EL (cell line): ENCODE data around the gene SSU72.
"Not testable (repeated sequence)": the region's sequence is repeated elsewhere in the genome, so short reads cannot be mapped to it uniquely, and the experiment has no call there.

ENCODE experiments used
- DNase-seq: peaks from one replicate; pipeline ENCODE4 v3.0.0-alpha.2; 2016

Gene SSU72

DNA sequence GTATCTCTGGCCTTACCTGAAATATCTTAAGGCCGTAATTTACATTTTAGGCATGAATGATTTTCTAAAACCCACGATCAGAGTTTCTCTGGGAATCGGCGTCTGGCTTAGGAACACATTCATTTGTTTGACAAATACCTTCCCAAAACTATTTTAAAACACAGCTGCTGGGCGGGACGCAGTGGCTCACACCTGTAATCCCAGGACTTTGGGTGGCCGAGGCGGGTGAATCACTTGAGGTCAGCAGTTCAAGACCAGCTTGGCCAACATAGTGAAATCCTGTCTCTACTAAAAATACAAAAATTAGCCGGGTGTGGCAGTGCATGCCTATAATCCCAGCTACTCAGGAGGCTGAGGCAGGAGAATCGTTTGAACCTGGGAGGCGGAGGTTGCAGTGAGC is 17.7 kb downstream of the SSU72 start:
- DNase-seq, result not testable (repeated sequence)

GRCh38 chr1:1556505-1556904 is 18.2 kb downstream of the SSU72 start:
- DNase-seq, result no peak

- DNase-seq, result peak; percentile 77
These were observed 19.4 kb downstream of the SSU72 start for GRCh38 chr1:1554926-1555915.

DNA sequence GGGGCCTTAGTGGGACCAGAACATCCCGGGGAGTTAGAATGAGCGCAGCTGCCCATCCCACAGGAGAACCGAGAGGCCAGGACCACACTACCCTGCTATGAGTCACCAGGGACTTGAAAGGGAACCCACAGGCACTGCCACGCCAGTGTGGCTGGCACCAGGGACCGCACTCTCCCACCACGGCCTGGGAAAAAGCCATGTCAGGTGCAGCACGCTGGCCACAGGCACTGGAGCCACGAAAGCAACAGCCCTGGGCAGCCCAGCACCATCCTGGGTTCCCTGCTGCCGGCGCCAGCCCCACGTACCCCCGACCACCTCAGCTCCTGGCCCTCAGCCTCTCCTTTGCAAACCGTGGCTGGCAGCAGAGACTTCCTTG is 20.1 kb downstream of the SSU72 start:
- no peak for DNase-seq

DNA sequence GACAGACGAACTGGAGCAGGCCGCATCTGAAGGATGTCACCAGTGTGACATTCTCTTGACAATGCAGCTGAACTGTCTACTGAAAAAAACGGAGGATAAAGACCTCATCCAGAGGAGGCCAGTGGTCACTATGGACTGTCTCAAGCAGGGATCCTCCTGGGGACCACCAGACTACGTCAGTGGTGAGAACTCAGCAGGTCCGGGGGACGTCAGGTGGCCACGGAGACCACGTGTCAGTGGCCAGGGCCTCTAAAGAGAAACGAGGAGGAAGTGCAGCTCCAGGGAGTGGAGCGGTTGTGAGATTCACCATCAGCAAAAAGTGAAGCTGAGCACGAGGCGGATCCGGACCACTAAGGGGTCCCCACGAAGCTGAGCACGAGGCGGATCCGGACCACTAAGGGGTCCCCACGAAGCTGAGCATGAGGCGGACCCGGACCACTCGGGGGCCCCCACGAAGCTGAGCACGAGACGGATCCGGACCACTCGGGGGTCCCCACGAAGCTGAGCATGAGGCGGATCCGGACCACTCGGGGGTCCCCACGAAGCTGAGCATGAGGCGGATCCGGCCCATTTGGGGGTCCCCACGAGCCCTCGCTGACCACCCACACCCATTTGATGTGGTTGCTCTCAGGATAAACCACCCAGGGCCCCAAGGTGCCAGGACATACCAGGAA is 20.7 kb downstream of the SSU72 start:
- DNase-seq, result no peak

DNA sequence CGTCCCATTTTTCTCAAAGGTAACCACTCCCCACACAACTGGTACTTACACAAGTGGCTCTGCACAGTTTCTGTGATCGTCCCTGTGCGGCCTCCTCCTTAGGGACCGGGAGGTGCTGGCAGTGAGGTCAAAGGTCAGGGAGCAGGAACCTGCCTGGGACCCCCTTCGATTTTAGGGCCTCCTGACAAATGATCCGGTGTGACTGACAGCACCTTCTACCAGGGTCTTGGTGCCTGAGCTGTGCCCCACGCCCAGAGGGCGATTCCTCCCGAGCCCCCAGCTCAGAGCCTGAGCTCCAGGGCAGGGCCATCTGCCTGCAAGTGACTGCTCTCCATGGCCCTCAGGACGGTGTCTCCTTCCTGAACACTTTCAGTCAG is 22.4 kb downstream of the SSU72 start:
- no peak for DNase-seq

DNA sequence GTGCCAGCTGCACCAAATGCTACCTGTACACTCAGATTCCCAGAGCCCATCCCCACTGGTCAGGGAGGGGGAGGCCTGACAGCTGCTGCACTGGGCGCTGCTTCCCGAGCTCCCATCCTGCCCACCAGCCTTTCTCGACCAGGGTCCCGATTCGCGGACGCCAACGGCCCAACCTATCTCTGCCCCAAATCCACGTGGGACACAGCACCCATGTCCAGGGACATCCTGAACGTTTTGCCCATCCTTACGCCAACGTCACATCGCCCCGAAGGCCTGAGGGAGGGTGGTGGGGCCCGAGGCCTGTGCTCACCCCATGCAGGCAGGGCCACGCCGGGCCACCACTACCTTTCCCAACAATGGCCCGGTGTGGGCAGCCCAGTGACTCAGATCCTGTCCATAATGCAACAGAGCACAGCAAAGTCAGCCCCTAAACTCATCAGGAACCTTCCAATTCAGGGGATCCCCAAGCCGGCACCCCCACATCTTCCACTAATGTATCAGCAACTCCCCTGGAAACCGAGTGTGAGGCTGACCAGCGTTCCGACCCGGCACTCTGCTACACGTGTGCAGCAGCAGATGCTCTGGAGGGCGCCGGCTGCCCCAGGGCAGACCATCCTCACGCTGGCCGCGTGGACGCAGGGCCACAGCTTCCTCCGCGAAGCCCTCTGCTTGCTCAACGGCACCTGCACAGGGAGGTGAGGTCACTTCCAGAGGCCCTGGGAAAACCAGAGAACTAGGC is 23.0 kb downstream of the SSU72 start:
- no peak for DNase-seq

- DNase-seq, result peak; percentile 31
These were observed 23.9 kb downstream of the SSU72 start for GRCh38 chr1:1550591-1551432.

DNA sequence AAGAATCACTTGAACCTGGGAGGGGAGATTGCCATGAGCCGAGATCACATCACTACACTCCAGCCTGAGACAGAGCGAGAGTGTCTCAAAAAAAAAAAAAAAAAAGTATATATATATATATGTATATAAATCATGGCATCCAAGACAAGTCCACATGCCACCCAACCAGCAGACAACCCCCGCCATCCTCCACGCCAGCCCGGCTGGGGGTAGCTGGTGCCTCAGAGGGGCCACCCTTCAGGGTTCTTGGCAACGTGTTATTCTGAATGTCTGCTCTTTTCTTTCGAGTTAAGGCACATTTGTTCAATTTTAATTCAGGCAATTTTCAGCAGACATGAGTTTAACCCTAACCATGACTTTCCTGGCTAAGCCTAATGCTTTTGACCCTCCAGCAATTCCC is 24.6 kb downstream of the SSU72 start:
- no peak for DNase-seq

DNA sequence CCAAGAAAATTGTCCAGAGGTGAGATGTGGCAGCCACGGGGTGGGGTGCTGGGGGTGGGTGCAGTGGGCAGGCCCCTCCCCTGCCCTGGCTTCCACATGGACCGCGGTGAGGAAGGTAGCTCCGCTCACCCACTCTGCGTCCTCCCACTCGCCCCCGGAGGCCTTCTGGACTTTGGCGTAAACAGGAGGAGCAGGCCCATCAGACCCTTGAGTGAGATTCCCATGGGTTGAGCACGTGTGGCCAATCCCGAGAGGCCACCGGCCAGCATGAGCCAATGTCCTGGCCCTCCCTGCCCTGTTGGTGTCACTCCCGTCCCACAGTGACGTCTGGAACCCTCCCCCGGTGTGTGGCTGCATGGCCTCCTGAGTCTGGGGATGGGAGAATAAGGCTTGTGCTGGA is 26.1 kb downstream of the SSU72 start:
- DNase-seq, result no peak

DNA sequence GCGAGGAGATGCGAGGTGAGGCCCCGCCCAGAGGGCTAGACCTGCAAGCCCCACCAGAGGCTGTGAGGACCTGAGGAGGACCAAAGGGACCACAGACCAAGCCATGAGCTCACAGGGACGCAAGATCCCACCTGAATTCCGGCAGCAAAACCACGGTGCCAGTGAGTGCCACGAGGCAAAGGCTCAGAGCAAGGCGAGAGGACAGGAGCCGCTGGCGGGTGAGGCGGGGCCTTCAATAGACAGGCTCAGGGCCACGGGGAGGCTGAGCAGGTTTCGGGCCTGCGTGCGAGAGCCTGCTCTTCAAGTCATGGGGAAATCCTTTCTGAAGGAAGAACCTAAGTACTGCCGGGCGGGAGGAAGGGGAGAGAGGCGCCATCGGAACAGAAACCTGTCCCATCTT is 27.2 kb downstream of the SSU72 start:
- DNase-seq, result no peak

DNA sequence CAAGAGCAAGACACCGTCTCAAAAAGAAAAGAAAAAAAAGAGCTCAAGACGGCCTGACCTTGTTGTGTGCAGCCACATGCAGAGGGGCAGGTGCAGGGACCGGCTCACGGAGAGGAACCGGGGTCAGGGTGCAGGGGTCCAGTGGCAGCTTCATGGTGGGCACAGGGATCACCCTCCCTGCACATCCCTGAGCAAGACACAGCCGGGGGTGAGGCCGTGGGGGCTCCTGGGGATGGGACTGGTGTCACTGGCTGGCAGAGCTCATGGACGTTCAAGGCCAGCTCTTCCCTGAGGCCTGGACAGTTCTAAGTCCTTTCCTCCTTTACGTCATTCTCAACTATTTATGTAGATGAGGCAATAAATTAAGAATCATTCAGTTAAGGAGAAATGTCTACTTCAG is 27.7 kb downstream of the SSU72 start:
- no peak for DNase-seq

GRCh38 chr1:1545946-1546737 is 28.5 kb downstream of the SSU72 start:
- no peak for DNase-seq

DNA sequence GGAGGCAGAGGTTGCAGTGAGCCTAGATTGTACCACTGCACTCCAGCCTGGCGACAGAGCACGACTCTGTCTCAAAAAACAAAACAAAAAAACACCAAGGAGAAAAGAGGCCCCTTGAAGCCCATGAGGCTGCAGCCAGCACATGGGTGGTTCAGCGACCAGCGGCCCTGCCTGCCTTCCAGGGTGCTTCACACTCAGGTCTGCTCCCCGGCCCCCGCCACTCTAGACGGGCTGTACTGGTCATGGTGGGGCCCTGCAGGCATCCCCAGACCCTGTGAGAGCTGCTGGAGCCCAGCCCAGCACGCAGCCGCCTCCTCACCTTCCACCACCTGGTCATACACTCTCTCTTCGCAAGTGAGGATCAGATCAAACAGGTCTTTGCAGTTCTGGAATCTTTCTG is 30.1 kb downstream of the SSU72 start:
- DNase-seq, result no peak

DNA sequence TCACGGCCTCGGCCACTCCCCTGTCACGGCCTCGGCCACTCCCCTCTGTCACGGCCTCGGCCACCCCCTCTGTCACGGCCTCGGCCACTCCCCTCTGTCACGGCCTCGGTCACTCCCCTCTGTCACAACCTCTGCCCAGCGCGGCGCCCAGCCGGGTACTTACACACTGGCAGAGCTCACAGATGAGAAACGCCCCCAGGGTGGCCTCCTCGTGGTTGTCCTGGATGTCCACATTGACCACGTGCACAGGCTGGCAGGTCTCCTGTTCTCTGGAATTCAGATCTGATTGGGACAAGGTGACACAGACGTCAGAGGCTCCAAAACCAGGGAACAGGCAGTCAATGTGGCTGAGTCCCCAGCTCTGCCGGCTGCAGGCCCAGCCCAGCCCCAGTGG is 31.0 kb downstream of the SSU72 start:
- DNase-seq, result no peak

DNA sequence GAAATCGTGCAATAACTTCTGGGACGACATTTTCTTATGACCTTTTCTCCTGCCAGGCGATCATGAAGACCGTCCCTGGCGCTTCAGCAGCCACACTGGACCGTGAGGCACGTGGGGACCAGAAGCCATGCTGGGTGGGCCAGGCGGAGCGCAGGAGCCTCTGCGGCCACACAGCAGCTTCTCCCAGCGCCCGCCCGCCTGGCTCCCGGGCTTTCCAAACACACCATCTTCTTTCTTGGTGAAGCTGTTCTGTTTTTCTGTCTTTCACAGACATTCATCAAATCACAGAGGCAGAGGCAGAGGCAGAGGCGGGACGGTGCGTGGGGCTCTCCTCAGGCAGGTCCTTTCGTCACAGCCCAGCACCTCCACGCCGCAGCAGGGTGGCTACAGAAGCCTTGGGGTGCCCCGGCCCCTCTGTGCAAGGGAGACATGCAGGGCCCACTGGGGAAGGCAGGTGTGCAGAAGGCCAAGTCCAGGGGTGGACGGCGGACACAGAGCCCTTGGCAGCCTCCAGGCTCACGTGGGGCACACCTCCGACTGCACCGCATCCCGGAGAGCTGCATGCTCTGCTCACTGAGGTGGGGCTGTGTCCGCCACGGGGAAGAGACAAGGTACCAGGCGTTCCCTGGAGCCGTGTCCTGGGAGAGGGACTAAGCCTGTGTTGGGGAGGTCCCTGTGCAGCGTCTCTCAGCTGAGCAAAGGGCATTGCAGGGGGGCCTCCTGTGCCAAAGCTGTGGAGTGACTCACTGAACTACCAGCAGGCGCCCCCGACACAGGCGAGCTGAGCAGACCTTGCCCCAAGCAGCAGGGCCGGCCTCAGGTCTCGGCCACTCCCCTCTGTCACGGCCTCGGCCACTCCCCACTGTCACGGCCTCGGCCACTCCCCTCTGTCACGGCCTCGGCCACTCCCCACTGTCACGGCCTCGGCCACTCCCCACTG is 31.6 kb downstream of the SSU72 start:
- no peak for DNase-seq

GRCh38 chr1:1541956-1542765 is 32.5 kb downstream of the SSU72 start:
- no peak for DNase-seq

GRCh38 chr1:1540818-1541628 is 33.6 kb downstream of the SSU72 start:
- DNase-seq, result no peak
